Endothelial cell (in vitro differentiated cells): ENCODE results near the gene EDAR. TPM values are rescaled to one million over a fixed set of nuclear protein-coding genes. Genes with fewer than 3 reads are reported as not detected.
A peak's percentile ranks its signal among the peaks of the same experiment; 100 is the strongest.

Experiments
- DNase-seq: peaks from one replicate; pipeline ENCODE4 v3.0.0; 2021; ENCODE audit warnings: low spot score
- H3K27ac Mint-ChIP-seq: one replicate; pipeline ENCODE4 v1.8.0; 2021; ENCODE audit warnings: mixed read lengths, inconsistent platforms; ENCODE audit not compliant: unreplicated experiment
- H3K27me3 Mint-ChIP-seq: one replicate; pipeline ENCODE4 v1.8.0; 2021; ENCODE audit warnings: mild to moderate bottlenecking, moderate library complexity, mixed read lengths, inconsistent platforms; ENCODE audit not compliant: unreplicated experiment
- H3K36me3 Mint-ChIP-seq: one replicate; pipeline ENCODE4 v1.8.0; 2021; ENCODE audit warnings: mild to moderate bottlenecking, low read depth, mixed read lengths, inconsistent platforms; ENCODE audit not compliant: unreplicated experiment
- H3K4me1 Mint-ChIP-seq: one replicate; pipeline ENCODE4 v1.8.0; 2021; ENCODE audit warnings: mild to moderate bottlenecking, mixed read lengths, inconsistent platforms; ENCODE audit not compliant: unreplicated experiment
- H3K4me3 Mint-ChIP-seq: one replicate; pipeline ENCODE4 v1.8.0; 2021; ENCODE audit warnings: mild to moderate bottlenecking, mixed read lengths, inconsistent platforms; ENCODE audit not compliant: unreplicated experiment
- H3K9me3 Mint-ChIP-seq: one replicate; pipeline ENCODE4 v1.8.0; 2021; ENCODE audit warnings: mixed read lengths, inconsistent platforms; ENCODE audit not compliant: unreplicated experiment
- CTCF ChIP-seq: fragments of 200-600 bp; sonication (generic); IDR thresholded peaks from one replicate; pipeline ENCODE4 v1.5.0; 2021; ENCODE audit warnings: antibody characterized with exemption; ENCODE audit not compliant: unreplicated experiment
- total RNA-seq: library from RNA; stranded (reverse); fragmentation: NEBNext Ultra II Directional; extraction: Animal tissue kit (Norgen Biotek cat#: 25700); gene quantifications from one replicate; pipeline ENCODE4 v1.2.1, GENCODE V29; 2021; ENCODE audit not compliant: unreplicated experiment

The EDAR gene
- total RNA-seq, 1 donor from 2014 or later, result not detected

DNA sequence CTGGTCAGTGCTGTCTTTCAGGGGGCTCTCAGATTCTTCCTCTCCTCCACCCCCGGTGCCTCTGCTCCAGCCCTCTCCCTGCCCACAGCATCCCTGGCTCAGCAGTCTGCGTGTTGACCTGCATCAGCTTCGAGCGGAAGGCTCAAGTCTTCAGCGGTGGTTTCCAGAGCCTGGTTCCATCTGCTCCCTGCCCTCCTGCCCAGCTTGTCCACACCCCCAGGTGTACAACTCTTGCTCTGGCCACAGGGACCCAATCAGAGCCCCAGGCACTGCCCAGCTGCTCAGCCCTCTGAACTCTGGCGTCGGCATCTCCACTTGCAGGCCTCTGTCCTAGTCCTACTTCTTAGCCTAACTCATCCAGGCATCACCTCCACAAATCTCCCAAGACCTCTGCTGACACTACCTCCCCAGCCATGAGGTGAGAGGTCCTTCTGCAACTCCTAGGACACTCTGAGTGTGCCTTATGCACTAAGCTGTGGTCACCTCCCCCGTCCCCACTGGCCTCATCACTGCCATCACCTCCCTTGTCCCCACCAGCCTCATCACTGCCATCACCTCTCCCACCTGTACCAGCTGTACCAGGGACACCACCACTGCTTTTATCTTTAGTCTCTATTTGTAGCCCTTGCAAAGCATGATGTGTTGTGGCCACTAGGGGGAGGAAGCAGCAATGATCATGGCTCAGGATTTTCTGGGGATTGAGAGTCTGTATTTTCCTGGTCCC is 60.9 kb downstream of the EDAR start:
- H3K36me3 Mint-ChIP-seq, result peaks cover 5% of the 10 kb centered on the region
- peak; percentile 50 for DNase-seq
- peaks cover 2% of the 10 kb centered on the region for H3K4me1 Mint-ChIP-seq
- TF ChIP-seq CTCF, result peak; percentile 80
- H3K4me3 Mint-ChIP-seq, result no peak overlapping the region
- peaks cover 10% of the 10 kb centered on the region for H3K27me3 Mint-ChIP-seq
- peak overlapping the region; percentile 5 for H3K27ac Mint-ChIP-seq
- H3K9me3 Mint-ChIP-seq, result no peaks in the 10 kb centered on the region

- no peak for DNase-seq
- Mint-ChIP-seq H3K27ac (no peak overlapping the region), H3K4me1 (peaks cover 2% of the 10 kb centered on the region), H3K4me3 (no peak overlapping the region), H3K36me3 (peaks cover 3% of the 10 kb centered on the region), H3K9me3 (no peaks in the 10 kb centered on the region), H3K27me3 (peaks cover 10% of the 10 kb centered on the region)
- TF ChIP-seq CTCF, result no peak
Observed at GRCh38 chr2:108927405-108927804, 61.6 kb downstream of the EDAR start.

- Mint-ChIP-seq H3K27me3 (peaks cover 10% of the 10 kb centered on the region), H3K27ac (no peak overlapping the region), H3K4me1 (peaks cover 2% of the 10 kb centered on the region), H3K36me3 (no peaks in the 10 kb centered on the region), H3K9me3 (no peaks in the 10 kb centered on the region), H3K4me3 (no peak overlapping the region)
- TF ChIP-seq CTCF, result no peak
- no peak for DNase-seq
Observed at GRCh38 chr2:108926561-108927380, 62.2 kb downstream of the EDAR start.

DNA sequence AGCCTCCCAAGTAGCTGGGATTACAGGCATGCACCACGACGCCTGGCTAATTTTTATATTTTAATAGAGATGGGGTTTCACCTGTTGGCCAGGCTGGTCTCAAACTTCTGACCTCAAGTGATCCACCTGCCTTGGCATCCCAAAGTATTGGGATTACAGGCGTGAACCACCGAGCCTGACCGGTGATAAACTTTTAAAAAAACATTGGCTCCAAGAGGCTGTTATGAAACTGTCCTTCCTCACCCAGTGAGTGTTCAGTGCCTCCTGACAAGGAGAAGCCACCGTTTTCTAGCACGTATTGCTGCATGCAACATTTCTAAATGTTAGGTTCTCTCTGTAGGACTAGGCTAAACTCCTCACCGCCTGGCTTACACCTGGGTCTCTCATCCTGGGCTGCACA is 63.3 kb downstream of the EDAR start:
- H3K4me3 Mint-ChIP-seq, result no peak overlapping the region
- peaks cover 2% of the 10 kb centered on the region for H3K4me1 Mint-ChIP-seq
- no peak for DNase-seq
- H3K27ac Mint-ChIP-seq, result no peak overlapping the region
- peaks cover 8% of the 10 kb centered on the region for H3K27me3 Mint-ChIP-seq
- no peak for TF ChIP-seq CTCF
- H3K36me3 Mint-ChIP-seq, result no peaks in the 10 kb centered on the region
- no peaks in the 10 kb centered on the region for H3K9me3 Mint-ChIP-seq

GRCh38 chr2:108925286-108925685 is 63.7 kb downstream of the EDAR start:
- no peak for TF ChIP-seq CTCF
- Mint-ChIP-seq H3K4me1 (peaks cover 2% of the 10 kb centered on the region), H3K36me3 (no peaks in the 10 kb centered on the region), H3K9me3 (no peaks in the 10 kb centered on the region), H3K4me3 (no peak overlapping the region), H3K27ac (no peak overlapping the region), H3K27me3 (peaks cover 8% of the 10 kb centered on the region)
- DNase-seq, result no peak
